ENCODE results near the gene MYH9.
"Not testable (repeated sequence)": the region's sequence is repeated elsewhere in the genome, so short reads cannot be mapped to it uniquely, and the experiment has no call there.

MYH9 gene

GRCh38 chr22:36289948-36290371 is 97.8 kb downstream of the MYH9 start:
- DNase-seq: not testable (repeated sequence)

GRCh38 chr22:36289406-36289870 is 98.3 kb downstream of the MYH9 start:
- DNase-seq: no peak

- no peak for DNase-seq
Measured at GRCh38 chr22:36288571-36289405, 99.0 kb downstream of the MYH9 start.

GRCh38 chr22:36287881-36288515 is 99.8 kb downstream of the MYH9 start:
- DNase-seq: peak; percentile 16

GRCh38 chr22:36286096-36286957 is 101.4 kb downstream of the MYH9 start:
- DNase-seq: peak; percentile 70

GRCh38 chr22:36285545-36285944 is 102.2 kb downstream of the MYH9 start:
- no peak for DNase-seq

- no peak for DNase-seq
Measured at GRCh38 chr22:36285017-36285416, 102.8 kb downstream of the MYH9 start.

- no peak for DNase-seq
Measured at GRCh38 chr22:36284171-36284571, 103.6 kb downstream of the MYH9 start.

DNA sequence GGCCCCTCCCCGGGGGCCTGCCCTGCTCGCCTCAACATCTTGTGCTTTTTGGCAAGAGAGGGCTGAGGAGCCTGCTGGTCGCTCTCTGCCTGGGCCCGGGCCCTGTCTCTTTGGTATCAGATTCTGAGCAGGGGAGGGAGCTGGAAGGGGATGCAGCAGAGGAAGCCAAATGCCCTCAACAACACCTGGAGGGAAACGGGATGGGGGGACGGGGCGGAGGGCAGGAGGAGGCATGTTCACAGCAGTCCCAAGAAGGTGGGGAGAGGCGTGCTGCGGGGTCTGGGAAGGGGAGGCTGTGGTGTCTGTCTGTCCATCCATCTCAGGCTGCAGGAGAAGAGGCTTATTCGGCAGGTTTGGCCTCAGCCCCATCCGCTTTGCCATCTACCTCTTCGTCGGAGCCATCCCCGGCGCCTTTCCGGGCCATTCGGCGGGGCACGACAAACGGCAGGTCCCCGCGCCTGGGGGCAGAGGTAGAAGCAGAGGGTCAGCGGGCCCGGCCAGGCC is 105.4 kb downstream of the MYH9 start:
- DNase-seq: no peak

DNA sequence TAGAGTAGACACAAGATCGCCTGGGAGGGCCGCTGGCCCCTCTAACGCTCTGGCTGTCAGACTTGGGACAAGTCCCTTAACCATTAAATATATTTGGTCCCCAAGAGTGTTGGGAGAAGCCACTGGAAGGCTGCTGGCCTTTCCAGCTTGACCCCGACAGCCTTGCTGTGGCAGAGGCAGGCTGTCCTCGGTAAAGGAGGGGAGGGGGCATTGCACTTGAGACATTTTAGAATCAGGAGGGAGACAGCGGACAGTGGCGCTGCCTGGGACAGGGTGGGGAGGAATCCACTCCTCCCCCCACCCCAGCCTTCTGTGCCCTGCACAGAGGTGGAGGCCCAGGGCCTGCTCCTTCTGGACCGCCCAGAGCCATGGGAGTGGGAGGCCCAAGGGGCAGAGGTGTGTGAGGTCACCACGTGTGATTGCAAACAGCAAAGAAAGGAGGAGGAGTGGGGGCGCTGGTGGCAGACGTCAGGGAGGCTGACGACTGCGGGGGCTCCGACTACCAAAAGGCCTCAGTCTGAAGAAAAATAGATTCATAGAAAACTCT is 105.9 kb downstream of the MYH9 start:
- no peak for DNase-seq

DNA sequence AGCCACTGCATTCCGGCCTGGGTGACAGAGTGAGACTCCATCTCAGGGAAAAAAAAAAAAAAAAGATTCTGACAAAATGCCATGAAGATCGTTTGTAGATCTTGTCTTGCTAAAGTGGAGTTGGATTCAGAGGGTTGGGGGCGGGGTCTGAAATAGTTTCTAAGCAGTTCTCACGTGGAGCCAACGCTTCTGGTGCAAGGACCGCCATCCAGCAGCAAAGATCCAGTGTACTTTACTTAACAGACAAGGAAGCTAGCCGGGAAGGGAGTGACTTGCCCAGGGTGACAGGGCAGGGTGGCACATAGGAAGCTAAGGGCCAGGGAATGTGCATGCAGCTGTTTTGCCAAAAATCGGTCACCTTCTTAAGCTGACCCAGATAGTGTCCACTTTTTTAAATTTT is 107.4 kb downstream of the MYH9 start:
- DNase-seq: no peak

DNA sequence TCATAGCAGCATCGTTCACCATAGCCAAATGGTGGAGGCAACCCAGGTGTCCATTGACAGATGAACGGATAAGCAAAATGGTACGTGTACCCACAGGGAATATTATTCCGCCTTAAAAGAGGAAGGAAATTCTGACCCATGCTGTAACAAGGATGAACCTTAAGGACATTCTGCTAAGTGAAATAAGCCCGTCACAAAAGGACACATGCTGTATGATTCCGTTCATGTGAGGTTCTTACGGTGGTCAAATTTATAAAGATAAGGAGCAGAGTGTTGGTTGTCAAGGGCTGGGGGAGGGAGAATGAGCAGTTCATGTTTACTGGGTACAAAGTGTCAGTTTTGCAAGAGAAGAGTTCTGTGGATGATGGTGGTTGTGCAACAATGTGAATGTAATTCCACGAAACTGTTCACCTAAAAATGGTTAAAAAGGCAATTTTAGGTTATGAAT is 108.5 kb downstream of the MYH9 start:
- no peak for DNase-seq

- DNase-seq: peak; percentile 60
Measured at GRCh38 chr22:36277482-36278291, 110.1 kb downstream of the MYH9 start.

DNA sequence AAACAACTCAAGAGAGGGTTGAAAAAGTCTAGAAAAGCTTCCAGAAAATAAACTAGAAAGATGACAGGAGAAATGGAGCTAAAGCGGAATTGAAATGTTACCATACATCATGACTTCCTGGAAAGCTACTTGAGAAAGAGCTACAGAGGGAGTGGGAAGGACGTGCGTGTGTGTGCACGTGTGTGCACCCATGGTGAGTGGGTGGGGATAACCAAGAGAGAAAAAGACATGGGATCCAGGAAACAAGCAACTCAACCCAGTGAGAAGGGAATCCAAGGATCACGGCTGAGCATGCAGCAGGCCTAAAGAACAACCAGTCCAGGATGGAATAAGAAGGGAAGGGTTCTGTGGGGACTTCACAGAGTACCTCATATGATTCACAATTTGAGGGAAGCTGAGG is 113.2 kb downstream of the MYH9 start:
- no peak for DNase-seq

DNA sequence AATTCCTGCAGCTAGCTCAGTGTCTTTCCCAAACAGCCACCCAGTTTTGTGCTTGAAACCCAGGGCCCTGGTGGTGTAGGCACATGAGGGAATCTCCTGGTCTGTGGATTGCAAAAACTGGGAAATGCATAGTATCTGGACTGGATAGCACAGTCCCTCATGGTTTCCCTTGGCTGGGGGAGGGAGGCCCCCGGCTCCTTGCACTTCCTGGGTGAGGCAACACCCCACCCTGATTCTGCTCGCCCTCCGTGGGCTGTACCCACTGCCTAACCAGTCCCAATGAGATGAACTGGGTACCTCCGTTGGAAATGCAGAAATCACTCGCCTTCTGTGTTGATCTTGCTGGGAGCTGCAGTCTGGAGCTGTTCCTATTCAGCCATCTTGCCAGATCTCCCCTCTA is 115.8 kb downstream of the MYH9 start:
- not testable (repeated sequence) for DNase-seq

GRCh38 chr22:36271231-36271630 is 116.5 kb downstream of the MYH9 start:
- not testable (repeated sequence) for DNase-seq

DNA sequence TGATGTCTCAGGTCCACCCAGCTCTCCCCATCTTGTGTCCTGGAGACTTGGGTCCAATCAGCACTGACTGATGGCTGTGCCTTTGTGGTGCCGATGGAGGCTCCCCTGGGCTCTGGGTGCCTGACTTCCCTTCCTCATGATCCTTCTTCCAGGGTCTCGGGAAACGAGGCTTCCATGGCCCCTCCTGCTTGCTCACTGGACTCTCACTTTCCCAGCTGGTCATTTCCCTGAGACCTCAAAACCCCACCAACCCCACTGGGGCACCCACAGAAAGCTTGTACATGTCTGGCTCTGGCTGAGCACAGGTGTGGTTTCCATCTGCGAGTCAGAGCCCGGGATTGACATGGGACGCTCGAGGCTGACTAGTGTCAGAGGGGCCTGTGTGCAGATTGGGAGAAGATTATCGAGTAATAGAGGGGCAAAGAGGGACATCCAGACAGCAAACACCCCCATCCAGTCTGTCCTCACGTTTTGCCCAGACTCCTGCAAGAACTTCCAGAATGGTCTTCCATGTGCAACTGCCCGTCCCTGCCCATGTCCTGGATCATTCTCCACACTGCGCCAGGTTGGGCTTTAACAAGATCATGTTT is 119.8 kb downstream of the MYH9 start:
- DNase-seq: no peak

DNA sequence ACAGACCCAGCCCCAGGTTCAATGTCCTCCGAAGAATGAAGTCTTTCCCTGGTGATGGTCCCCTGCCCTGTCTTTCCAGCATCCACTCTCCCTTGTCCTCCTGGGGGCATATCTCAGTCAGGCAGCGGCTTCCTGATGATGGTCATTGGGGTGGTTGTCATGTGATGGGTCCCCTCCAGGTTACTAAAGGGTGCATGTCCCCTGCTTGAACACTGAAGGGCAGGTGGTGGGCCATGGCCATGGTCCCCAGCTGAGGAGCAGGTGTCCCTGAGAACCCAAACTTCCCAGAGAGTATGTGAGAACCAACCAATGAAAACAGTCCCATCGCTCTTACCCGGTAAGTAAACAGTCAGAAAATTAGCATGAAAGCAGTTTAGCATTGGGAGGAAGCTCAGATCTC is 120.7 kb downstream of the MYH9 start:
- no peak for DNase-seq

DNA sequence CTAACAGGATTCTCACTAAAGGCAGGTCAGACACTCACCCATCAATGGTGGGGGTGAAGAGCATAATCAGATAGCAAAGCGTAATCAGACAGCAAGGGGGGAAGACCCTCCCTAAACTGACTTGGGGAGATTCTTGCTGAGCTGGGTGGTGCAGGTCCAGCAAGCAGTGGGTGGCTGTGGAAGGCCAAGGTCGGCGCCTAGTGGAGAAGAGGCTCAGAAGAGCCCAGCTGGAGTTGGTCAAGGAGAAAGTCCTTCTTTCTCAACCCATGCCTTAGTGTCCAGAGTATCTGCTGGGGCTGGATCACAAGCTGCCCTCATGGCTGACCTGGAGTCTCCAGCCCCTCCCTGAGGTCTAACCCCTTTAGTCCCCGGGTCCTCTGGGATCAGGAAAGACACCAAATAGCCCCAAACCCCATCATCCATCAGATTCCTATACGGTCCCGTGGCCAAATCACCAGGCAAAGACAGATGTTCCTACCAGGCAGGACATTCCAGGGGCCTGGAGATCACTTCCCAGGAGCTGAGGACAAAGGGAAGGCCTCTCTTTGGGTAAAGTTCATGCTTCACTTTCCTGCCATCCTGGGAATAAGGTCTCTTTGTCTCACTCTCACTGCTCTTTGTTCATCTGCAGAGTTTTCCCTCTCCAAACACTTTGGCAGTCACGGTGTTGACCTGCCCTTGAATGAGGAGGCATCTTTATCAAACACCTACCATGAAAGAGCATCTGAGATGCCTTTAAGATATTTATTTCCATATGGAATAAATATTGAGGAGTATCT is 123.7 kb downstream of the MYH9 start:
- DNase-seq: not testable (repeated sequence)

DNA sequence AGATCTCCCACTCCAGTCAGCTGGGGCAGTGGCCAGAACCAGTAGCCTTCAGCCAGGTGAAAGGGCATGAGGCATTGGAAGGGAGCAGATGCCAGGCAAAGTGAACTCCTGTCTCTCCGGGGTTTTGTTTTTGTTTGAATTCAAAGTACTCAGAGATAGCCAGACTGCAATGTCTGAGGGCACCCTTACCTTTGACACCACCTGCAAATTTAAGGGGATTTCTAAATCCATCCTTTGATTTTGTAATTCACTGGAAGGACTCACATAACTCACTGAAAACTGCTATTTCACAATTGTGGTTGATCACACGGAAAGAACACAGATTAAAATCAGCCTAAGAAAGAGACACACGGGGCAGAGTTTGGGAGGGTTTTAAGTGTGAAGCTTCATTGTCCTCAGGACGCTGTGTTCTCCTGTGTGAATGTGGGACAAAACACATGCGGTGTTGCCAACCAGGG is 124.5 kb downstream of the MYH9 start:
- DNase-seq: not testable (repeated sequence)

All from DMS53 (cell line).